K562 (cell line): ENCODE measurements around the gene ARSA. TPM values are rescaled to one million over a fixed set of nuclear protein-coding genes. Genes with fewer than 3 reads are reported as not detected.

ENCODE experiments used
- KHSRP ChIP-seq: fragments of 450-650 bp; IDR thresholded peaks from 2 replicates; pipeline ENCODE4 v1.6.1; 2017
- L3MBTL2 ChIP-seq: fragments of 450-650 bp; IDR thresholded peaks from 2 replicates; pipeline ENCODE4 v1.6.1; 2016; ENCODE audit warnings: mild to moderate bottlenecking, moderate library complexity
- polyA plus RNA-seq, 8 experiments: library from polyadenylated mRNA; depleted of rRNA in 4 of 8; stranded (reverse) in 5 of 8; unstranded in 3 of 8; fragments of >200 nt; fragmentation: Nextera tagmentation in 2 of 8; fragmentation: Illumina TruSeq in 1 of 8; extraction: Ambion mirVana in 2 of 8; extraction: Trizol in 1 of 8; gene quantifications; 2 replicates each; pipeline versions ENCODE4 v1.2.1 to v1.2.3, GENCODE V29; 2011 to 2014; ENCODE audit warnings: inconsistent platforms in 1 of 8, missing spikeins in 1 of 8
- total RNA-seq, 7 experiments: library from RNA; depleted of rRNA in 6 of 7; stranded (reverse); fragments of >200 nt in 6 of 7; fragmentation: Illumina TruSeq in 2 of 7; extraction: Trizol in 2 of 7; gene quantifications; 2 replicates each; pipeline versions ENCODE4 v1.2.1 to v1.2.3, GENCODE V29; 2011 to 2021; ENCODE audit warnings: low replicate concordance in 1 of 7
- TF ChIP-seq, protein P1 (sequence below), 3 experiments: fragments of 200-800 bp in 1 of 3; sonication (Bioruptor generic) in 1 of 3; sonication (generic) in 1 of 3; formaldehyde crosslinking in 1 of 3; IDR thresholded peaks; 2 replicates each; pipeline versions ENCODE4 v1.6.1 to v1.8.0; 2016 to 2022; ENCODE audit warnings: mild to moderate bottlenecking in 2 of 3, missing compliant biosample characterization in 2 of 3, missing genetic modification characterization in 2 of 3, missing genetic modification reagents in 1 of 3
- TF ChIP-seq, protein P2 (sequence below): fragments of 250-450 bp; sonication (Bioruptor Pico); IDR thresholded peaks from 2 replicates; pipeline ENCODE4 v1.4.0; 2020
- TF ChIP-seq, protein P3 (sequence below): sonication (generic); formaldehyde crosslinking; IDR thresholded peaks from 2 replicates; pipeline ENCODE4 v1.8.1; 2023; ENCODE audit warnings: mild to moderate bottlenecking, missing genetic modification reagents, moderate library complexity

Gene ARSA
- total and polyA plus RNA-seq, 9 of the 15 experiments (the other 6 are each of a cell fraction or from before 2014, with no cell fraction given): 0.32 to 10.9 (median 1.8) TPM; not detected in 1

DNA sequence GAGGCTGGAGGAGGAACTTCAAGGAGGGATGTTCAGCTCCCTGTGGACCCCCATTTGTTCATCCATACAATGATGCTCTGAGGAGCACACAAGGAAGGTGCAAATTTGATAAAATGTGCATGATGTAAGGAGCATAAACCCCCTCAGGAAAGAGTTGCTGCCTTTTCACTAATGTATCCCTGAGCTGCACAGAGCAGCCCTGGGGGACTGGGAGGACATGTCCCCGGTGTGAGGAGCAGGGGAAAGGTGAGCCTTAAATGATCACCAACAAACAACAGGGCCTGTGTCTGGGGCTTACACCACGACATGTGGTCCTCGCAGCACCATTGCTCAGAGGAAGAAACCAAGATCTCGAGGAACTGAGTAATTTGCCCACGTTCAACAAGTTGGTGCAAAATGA is 30.9 kb downstream of the ARSA start (continued):
- TF ChIP-seq, protein P1, sequence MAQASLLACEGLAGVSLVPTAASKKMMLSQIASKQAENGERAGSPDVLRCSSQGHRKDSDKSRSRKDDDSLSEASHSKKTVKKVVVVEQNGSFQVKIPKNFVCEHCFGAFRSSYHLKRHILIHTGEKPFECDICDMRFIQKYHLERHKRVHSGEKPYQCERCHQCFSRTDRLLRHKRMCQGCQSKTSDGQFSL (CRISPR knock-in tag; IDR thresholded peaks at IDR 0.05): no peak
- TF ChIP-seq, protein P1 (tag; IDR thresholded peaks at IDR 0.05): no peak
- no peak for TF ChIP-seq L3MBTL2
- TF ChIP-seq, protein P2, sequence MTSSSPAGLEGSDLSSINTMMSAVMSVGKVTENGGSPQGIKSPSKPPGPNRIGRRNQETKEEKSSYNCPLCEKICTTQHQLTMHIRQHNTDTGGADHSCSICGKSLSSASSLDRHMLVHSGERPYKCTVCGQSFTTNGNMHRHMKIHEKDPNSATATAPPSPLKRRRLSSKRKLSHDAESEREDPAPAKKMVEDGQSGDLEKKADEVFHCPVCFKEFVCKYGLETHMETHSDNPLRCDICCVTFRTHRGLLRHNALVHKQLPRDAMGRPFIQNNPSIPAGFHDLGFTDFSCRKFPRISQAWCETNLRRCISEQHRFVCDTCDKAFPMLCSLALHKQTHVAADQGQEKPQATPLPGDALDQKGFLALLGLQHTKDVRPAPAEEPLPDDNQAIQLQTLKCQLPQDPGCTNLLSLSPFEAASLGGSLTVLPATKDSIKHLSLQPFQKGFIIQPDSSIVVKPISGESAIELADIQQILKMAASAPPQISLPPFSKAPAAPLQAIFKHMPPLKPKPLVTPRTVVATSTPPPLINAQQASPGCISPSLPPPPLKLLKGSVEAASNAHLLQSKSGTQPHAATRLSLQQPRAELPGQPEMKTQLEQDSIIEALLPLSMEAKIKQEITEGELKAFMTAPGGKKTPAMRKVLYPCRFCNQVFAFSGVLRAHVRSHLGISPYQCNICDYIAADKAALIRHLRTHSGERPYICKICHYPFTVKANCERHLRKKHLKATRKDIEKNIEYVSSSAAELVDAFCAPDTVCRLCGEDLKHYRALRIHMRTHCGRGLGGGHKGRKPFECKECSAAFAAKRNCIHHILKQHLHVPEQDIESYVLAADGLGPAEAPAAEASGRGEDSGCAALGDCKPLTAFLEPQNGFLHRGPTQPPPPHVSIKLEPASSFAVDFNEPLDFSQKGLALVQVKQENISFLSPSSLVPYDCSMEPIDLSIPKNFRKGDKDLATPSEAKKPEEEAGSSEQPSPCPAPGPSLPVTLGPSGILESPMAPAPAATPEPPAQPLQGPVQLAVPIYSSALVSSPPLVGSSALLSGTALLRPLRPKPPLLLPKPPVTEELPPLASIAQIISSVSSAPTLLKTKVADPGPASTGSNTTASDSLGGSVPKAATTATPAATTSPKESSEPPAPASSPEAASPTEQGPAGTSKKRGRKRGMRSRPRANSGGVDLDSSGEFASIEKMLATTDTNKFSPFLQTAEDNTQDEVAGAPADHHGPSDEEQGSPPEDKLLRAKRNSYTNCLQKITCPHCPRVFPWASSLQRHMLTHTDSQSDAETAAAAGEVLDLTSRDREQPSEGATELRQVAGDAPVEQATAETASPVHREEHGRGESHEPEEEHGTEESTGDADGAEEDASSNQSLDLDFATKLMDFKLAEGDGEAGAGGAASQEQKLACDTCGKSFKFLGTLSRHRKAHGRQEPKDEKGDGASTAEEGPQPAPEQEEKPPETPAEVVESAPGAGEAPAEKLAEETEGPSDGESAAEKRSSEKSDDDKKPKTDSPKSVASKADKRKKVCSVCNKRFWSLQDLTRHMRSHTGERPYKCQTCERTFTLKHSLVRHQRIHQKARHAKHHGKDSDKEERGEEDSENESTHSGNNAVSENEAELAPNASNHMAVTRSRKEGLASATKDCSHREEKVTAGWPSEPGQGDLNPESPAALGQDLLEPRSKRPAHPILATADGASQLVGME (CRISPR knock-in tag): no peak
- TF ChIP-seq, protein P3, sequence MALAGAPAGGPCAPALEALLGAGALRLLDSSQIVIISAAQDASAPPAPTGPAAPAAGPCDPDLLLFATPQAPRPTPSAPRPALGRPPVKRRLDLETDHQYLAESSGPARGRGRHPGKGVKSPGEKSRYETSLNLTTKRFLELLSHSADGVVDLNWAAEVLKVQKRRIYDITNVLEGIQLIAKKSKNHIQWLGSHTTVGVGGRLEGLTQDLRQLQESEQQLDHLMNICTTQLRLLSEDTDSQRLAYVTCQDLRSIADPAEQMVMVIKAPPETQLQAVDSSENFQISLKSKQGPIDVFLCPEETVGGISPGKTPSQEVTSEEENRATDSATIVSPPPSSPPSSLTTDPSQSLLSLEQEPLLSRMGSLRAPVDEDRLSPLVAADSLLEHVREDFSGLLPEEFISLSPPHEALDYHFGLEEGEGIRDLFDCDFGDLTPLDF (CRISPR knock-in tag): no peak
- no peak for TF ChIP-seq KHSRP
